HepG2 (cell line): Measurements from ENCODE around the gene DLG1. TPM values are rescaled to one million over a fixed set of nuclear protein-coding genes. Genes with fewer than 3 reads are reported as not detected.

Source experiments
- ATAC-seq: fragments of 200-7000 bp; cut with Tn5 transposase; 3 replicates; pipeline ENCODE4 v1.9.1; 2020; ENCODE audit warnings: mild to moderate bottlenecking, moderate library complexity
- BruUV-seq: library from RNA; stranded (reverse); fragments of 400-500 nt; replicated peaks from 2 replicates; lab custom pipeline; 2021; lab: Mats Ljungman, UMichigan
- CTCF ChIA-PET: fragments of 300-600 bp; formaldehyde crosslinking; extraction: SDS; loops from one replicate; lab custom pipeline; 2021; ENCODE audit warnings: low total read pairs, inconsistent platforms, low intra/inter-chr PET ratio; lab: Yijun Ruan, JAX
- POLR2A ChIA-PET: fragments of 350-600 bp; sonication (Branson Sonifier 250); formaldehyde crosslinking; loops from one replicate; lab custom pipeline; 2020; ENCODE audit warnings: antibody characterized with exemption, inconsistent platforms; lab: Yijun Ruan, JAX
- DNase-seq: peaks from one replicate; pipeline ENCODE4 v3.0.0-alpha.2; 2015; ENCODE audit warnings: low spot score
- FAIRE-seq: peaks from 3 replicates; lab custom pipeline; 2011; peaks lifted over from hg19 to GRCh38; lab: Jason Lieb, UNC
- H2AFZ ChIP-seq: one replicate; pipeline ENCODE4 v1.6.1; 2011; ENCODE audit warnings: low read length, inconsistent platforms
- H3K27ac ChIP-seq: fragments of 300-600 bp; 3 replicates; pipeline ENCODE4 v1.8.0; 2011; ENCODE audit warnings: mixed run types, mild to moderate bottlenecking, mixed read lengths, low read length, inconsistent platforms; ENCODE audit not compliant: insufficient read depth; ENCODE audit errors: extremely low read length
- H3K27me3 ChIP-seq, 2 experiments: fragments of 200-600 bp in 1 of 2; 2 replicates in 1 of 2; 3 replicates in 1 of 2; pipeline versions ENCODE4 v1.6.0 to v1.8.0; 2011; ENCODE audit warnings: low read length in 2 of 2, mild to moderate bottlenecking in 2 of 2, moderate library complexity in 2 of 2, inconsistent platforms in 1 of 2; ENCODE audit not compliant: insufficient read depth in 2 of 2, control insufficient read depth in 1 of 2
- H3K36me3 ChIP-seq, 2 experiments: fragments of 200-600 bp in 1 of 2; replicated peaks in 1 of 2; 2 replicates in 1 of 2; 3 replicates in 1 of 2; pipeline versions ENCODE4 v1.5.1 to v1.8.0; 2011; ENCODE audit warnings: low read length in 2 of 2, inconsistent platforms in 1 of 2; ENCODE audit not compliant: insufficient read depth in 2 of 2, control insufficient read depth in 1 of 2
- H3K4me1 ChIP-seq: 2 replicates; pipeline ENCODE4 v1.5.1; 2012; ENCODE audit warnings: low read length, inconsistent platforms; ENCODE audit not compliant: insufficient read depth
- H3K4me2 ChIP-seq: 2 replicates; pipeline ENCODE4 v1.6.0; 2011; ENCODE audit warnings: low read depth, low read length, inconsistent platforms
- H3K4me3 ChIP-seq, 3 experiments: fragments of 200-600 bp in 1 of 3; sonication (generic), shearing (Covaris generic) in 1 of 3; replicated peaks in 1 of 3; 2 replicates each; pipeline ENCODE4 v1.5.1; 2011 to 2016; ENCODE audit warnings: low read length in 3 of 3, inconsistent platforms in 2 of 3, low read depth in 2 of 3, mild to moderate bottlenecking in 2 of 3, control low read depth in 1 of 3, mixed read lengths in 1 of 3; ENCODE audit not compliant: insufficient read depth in 1 of 3
- H3K79me2 ChIP-seq: one replicate; pipeline ENCODE4 v1.6.1; 2011; ENCODE audit warnings: low read length, inconsistent platforms; ENCODE audit not compliant: insufficient read depth
- H3K9ac ChIP-seq: 2 replicates; pipeline ENCODE4 v1.6.0; 2011; ENCODE audit warnings: mild to moderate bottlenecking, low read depth, low read length, inconsistent platforms; ENCODE audit not compliant: insufficient read depth
- H3K9me3 ChIP-seq: 2 replicates; pipeline ENCODE4 v1.5.1; 2012; ENCODE audit warnings: mild to moderate bottlenecking, low read length
- H4K20me1 ChIP-seq: 2 replicates; pipeline ENCODE4 v1.6.0; 2011; ENCODE audit warnings: inconsistent platforms, mild to moderate bottlenecking, low read length, moderate library complexity; ENCODE audit not compliant: insufficient read depth
- ARID2 ChIP-seq: sonication (generic); formaldehyde crosslinking; IDR thresholded peaks from 2 replicates; pipeline ENCODE4 v1.8.1; 2022; ENCODE audit warnings: mild to moderate bottlenecking, missing genetic modification reagents, borderline replicate concordance
- FOXP1 ChIP-seq, 2 experiments: fragments of 450-650 bp in 1 of 2; IDR thresholded peaks; 2 replicates each; pipeline ENCODE4 v1.6.1; 2017 to 2018; ENCODE audit warnings: antibody characterized with exemption in 1 of 2
- KLF15 ChIP-seq: sonication (generic); formaldehyde crosslinking; IDR thresholded peaks from 2 replicates; pipeline ENCODE4 v1.8.1; 2023; ENCODE audit warnings: borderline replicate concordance, mild to moderate bottlenecking, inconsistent platforms, missing genetic modification reagents, mixed read lengths
- NR2F6 ChIP-seq, 2 experiments: IDR thresholded peaks; 2 replicates each; pipeline ENCODE4 v1.6.1; 2016; ENCODE audit warnings: antibody characterized with exemption in 1 of 2, mild to moderate bottlenecking in 1 of 2
- SAP130 ChIP-seq: IDR thresholded peaks from 2 replicates; pipeline ENCODE4 v1.6.1; 2016; ENCODE audit warnings: low read depth
- SRY ChIP-seq: sonication (generic); formaldehyde crosslinking; IDR thresholded peaks from 2 replicates; pipeline ENCODE4 v1.8.0; 2022; ENCODE audit warnings: mild to moderate bottlenecking, missing genetic modification reagents
- ZBTB7A ChIP-seq: sonication (generic); formaldehyde crosslinking; IDR thresholded peaks from 2 replicates; pipeline ENCODE4 v1.8.0; 2022; ENCODE audit warnings: mild to moderate bottlenecking, missing genetic modification reagents
- ZFP82 ChIP-seq: sonication (generic); formaldehyde crosslinking; IDR thresholded peaks from 2 replicates; pipeline ENCODE4 v1.5.1; 2020; ENCODE audit warnings: mild to moderate bottlenecking, missing genetic modification reagents, borderline replicate concordance
- ZNF614 ChIP-seq: IDR thresholded peaks from 2 replicates; pipeline ENCODE4 v1.6.1; 2018; ENCODE audit warnings: missing biosample characterization, missing genetic modification reagents, inconsistent platforms, borderline replicate concordance
- WGBS: methylation state at CpG from one replicate; pipeline ENCODE4 v1.1.6; 2017; ENCODE audit warnings: low lambda C conversion rate; 5-methylcytosine and 5-hydroxymethylcytosine counted together
- in situ Hi-C: cut with HindIII; loops from 2 replicates; pipeline ENCODE4 v1.10.0; 2017; ENCODE audit warnings: low pct_unique_long_range_greater_than_20kb; ENCODE audit not compliant: extremely low pct_ligation_motif_present
- intact Hi-C: fragments of 100-400 bp; cut with micrococcal nuclease; formaldehyde crosslinking; loops from one replicate; pipeline ENCODE4 v1.10.0; 2022; ENCODE audit not compliant: unreplicated experiment
- polyA plus RNA-seq, 8 experiments: library from polyadenylated mRNA; depleted of rRNA in 3 of 8; stranded (reverse) in 7 of 8; unstranded in 1 of 8; fragments of >200 nt; fragmentation: Illumina TruSeq in 4 of 8; extraction: Trizol in 4 of 8; gene quantifications; 2 replicates each; pipeline versions ENCODE4 v1.2.1 to v1.2.3, GENCODE V29; 2011 to 2016; ENCODE audit warnings: low read depth in 4 of 8, missing spikeins in 1 of 8, mixed read lengths in 1 of 8; ENCODE audit not compliant: insufficient read depth in 1 of 8
- total RNA-seq, 5 experiments: library from RNA; depleted of rRNA; stranded (reverse); fragments of >200 nt; fragmentation: Illumina TruSeq; extraction: Trizol; gene quantifications; 2 replicates each; pipeline ENCODE4 v1.2.3, GENCODE V29; 2016; ENCODE audit warnings: low read depth in 1 of 5
- TF ChIP-seq, protein P1 (sequence below): sonication (generic); formaldehyde crosslinking; IDR thresholded peaks from 2 replicates; pipeline ENCODE4 v1.5.0; 2020; ENCODE audit warnings: mild to moderate bottlenecking, missing genetic modification reagents
- TF ChIP-seq, protein P2 (sequence below): sonication (generic); formaldehyde crosslinking; IDR thresholded peaks from 2 replicates; pipeline ENCODE4 v1.8.1; 2022; ENCODE audit warnings: low read depth, mild to moderate bottlenecking, missing genetic modification reagents
- TF ChIP-seq, protein P3 (sequence below): IDR thresholded peaks from 2 replicates; pipeline ENCODE4 v1.6.1; 2016
- TF ChIP-seq, protein P4 (sequence below), 2 experiments: fragments of 450-650 bp in 1 of 2; sonication (generic) in 1 of 2; formaldehyde crosslinking; IDR thresholded peaks; 2 replicates each; pipeline versions ENCODE4 v1.5.0 to v1.8.0; 2020 to 2022; ENCODE audit warnings: mild to moderate bottlenecking in 1 of 2, missing genetic modification reagents in 1 of 2

The DLG1 gene
- total and polyA plus RNA-seq, 2 of the 13 experiments (the other 11 are each of a cell fraction or from before 2014, with no cell fraction given): 30.5 to 104 TPM

DNA sequence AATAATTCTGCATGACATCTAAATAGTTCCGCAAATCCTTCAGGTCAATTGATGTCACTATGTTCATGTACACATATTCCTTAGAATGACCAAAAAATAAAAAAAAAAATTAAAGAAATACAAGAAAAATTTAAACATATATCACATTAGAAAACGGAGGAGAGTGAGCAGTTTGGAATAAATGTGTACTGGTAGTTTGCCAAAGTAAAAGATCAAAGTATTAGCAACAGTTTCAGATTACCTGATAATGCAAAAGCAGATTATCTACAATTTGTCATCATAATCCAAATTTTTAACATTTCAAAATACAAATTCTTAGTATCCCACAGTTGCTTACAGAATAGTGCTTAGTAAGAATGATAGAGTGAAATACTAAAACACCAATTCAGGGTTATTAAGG, 1.9 kb downstream of the DLG1 start (continued):
- TF ChIP-seq ARID2 (CRISPR knock-in tag) (no peak), SRY (CRISPR knock-in tag) (no peak), ZBTB7A (CRISPR knock-in tag) (no peak), FOXP1 (IDR thresholded peaks at IDR 0.05) (no peak), FOXP1 (CRISPR knock-in tag; IDR thresholded peaks at IDR 0.05) (no peak)
- TF ChIP-seq, all 625 proteins: peak for 0

DNA sequence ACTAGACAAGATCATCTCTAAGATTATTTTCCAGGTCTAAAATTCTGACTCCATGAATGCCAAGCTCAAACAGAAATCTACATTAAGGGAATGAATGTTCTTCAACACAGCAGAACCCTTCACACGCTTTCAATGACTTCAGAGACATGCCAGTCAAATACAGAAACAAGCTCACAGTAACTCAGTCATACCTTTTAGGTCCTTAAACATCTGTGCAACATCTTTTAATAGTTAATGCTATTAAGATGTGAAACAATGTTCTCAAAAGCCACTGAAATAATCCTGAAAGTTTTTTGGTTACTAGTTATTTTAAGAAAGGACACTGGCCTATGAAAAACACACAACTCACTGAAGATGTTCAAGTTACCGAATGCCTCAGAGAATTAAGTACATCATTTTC, 2.5 kb downstream of the DLG1 start:
- in situ Hi-C loops: loop anchor here (5.0 to 10.0 kb wide), 2 partner anchors 66 to 209 kb away; no protein-coding TSS in a partner anchor
- POLR2A ChIA-PET: interaction anchor here (1.0 to 2.9 kb wide), 2 partner anchors 14 to 75 kb away, joined by 3 to 32 read pairs; no protein-coding TSS in a partner anchor
- WGBS: 45% methylated on average over 2 of the region's 2 CpGs
- TF ChIP-seq, protein P1, sequence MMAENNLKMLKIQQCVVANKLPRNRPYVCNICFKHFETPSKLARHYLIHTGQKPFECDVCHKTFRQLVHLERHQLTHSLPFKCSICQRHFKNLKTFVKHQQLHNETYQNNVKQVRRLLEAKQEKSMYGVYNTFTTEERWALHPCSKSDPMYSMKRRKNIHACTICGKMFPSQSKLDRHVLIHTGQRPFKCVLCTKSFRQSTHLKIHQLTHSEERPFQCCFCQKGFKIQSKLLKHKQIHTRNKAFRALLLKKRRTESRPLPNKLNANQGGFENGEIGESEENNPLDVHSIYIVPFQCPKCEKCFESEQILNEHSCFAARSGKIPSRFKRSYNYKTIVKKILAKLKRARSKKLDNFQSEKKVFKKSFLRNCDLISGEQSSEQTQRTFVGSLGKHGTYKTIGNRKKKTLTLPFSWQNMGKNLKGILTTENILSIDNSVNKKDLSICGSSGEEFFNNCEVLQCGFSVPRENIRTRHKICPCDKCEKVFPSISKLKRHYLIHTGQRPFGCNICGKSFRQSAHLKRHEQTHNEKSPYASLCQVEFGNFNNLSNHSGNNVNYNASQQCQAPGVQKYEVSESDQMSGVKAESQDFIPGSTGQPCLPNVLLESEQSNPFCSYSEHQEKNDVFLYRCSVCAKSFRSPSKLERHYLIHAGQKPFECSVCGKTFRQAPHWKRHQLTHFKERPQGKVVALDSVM: no peak
- TF ChIP-seq, protein P2, sequence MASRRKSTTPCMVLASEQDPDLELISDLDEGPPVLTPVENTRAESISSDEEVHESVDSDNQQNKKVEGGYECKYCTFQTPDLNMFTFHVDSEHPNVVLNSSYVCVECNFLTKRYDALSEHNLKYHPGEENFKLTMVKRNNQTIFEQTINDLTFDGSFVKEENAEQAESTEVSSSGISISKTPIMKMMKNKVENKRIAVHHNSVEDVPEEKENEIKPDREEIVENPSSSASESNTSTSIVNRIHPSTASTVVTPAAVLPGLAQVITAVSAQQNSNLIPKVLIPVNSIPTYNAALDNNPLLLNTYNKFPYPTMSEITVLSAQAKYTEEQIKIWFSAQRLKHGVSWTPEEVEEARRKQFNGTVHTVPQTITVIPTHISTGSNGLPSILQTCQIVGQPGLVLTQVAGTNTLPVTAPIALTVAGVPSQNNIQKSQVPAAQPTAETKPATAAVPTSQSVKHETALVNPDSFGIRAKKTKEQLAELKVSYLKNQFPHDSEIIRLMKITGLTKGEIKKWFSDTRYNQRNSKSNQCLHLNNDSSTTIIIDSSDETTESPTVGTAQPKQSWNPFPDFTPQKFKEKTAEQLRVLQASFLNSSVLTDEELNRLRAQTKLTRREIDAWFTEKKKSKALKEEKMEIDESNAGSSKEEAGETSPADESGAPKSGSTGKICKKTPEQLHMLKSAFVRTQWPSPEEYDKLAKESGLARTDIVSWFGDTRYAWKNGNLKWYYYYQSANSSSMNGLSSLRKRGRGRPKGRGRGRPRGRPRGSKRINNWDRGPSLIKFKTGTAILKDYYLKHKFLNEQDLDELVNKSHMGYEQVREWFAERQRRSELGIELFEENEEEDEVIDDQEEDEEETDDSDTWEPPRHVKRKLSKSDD (CRISPR knock-in tag): no peak
- no peak for TF ChIP-seq KLF15
- TF ChIP-seq, protein P3, sequence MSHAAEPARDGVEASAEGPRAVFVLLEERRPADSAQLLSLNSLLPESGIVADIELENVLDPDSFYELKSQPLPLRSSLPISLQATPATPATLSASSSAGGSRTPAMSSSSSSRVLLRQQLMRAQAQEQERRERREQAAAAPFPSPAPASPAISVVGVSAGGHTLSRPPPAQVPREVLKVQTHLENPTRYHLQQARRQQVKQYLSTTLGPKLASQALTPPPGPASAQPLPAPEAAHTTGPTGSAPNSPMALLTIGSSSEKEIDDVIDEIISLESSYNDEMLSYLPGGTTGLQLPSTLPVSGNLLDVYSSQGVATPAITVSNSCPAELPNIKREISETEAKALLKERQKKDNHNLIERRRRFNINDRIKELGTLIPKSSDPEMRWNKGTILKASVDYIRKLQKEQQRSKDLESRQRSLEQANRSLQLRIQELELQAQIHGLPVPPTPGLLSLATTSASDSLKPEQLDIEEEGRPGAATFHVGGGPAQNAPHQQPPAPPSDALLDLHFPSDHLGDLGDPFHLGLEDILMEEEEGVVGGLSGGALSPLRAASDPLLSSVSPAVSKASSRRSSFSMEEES (CRISPR knock-in tag): no peak
- no peak for TF ChIP-seq ZNF614 (CRISPR knock-in tag)
- no peak for TF ChIP-seq SAP130
- TF ChIP-seq ZFP82 (CRISPR knock-in tag): no peak
- TF ChIP-seq, protein P4, sequence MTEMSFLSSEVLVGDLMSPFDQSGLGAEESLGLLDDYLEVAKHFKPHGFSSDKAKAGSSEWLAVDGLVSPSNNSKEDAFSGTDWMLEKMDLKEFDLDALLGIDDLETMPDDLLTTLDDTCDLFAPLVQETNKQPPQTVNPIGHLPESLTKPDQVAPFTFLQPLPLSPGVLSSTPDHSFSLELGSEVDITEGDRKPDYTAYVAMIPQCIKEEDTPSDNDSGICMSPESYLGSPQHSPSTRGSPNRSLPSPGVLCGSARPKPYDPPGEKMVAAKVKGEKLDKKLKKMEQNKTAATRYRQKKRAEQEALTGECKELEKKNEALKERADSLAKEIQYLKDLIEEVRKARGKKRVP (CRISPR knock-in tag; IDR thresholded peaks at IDR 0.05): no peak
- no peak for TF ChIP-seq NR2F6 (IDR thresholded peaks at IDR 0.05)
- TF ChIP-seq NR2F6 (CRISPR knock-in tag; IDR thresholded peaks at IDR 0.05): no peak

More for the DNA sequence above, 2.5 kb downstream of the DLG1 start:
- CTCF ChIA-PET: no interaction called here
- Histone ChIP-seq H3K4me2 (peak overlapping the region; percentile 89), H4K20me1 (peaks cover 28% of the 10 kb centered on the region), H3K9me3 (no peaks in the 10 kb centered on the region), H3K4me1 (peaks cover 68% of the 10 kb centered on the region), H3K27me3 (no peaks in the 10 kb centered on the region; a peak in 1 of 5 replicates), H3K4me3 (peak overlapping the region; percentile 91 to 95 (median 94); a peak in 5 of 6 replicates), H3K36me3 (peaks cover 3 to 16% of the 10 kb centered on the region in 2 experiments), H3K27ac (no peak overlapping the region), H2AFZ (no peak overlapping the region), H3K9ac (peak overlapping the region; percentile 93; the same call in 1 of the 2 replicates), H3K79me2 (peaks cover 65% of the 10 kb centered on the region)
- intact Hi-C loops: loop anchor here (5.0 kb wide), 3 partner anchors 39 to 206 kb away; no protein-coding TSS in a partner anchor
- FAIRE-seq (no peak), DNase-seq (no peak), ATAC-seq (no peak)
- no TSS peak for BruUV-seq
